ENCODE data around the gene CCDC88B. TPM values are rescaled to one million over a fixed set of nuclear protein-coding genes. Genes with fewer than 3 reads are reported as not detected.

CCDC88B gene
- total and polyA plus RNA-seq, 9 of the 15 experiments (the other 6 are each of a cell fraction or from before 2014, with no cell fraction given): 0.13 to 18.1 (median 7.9) TPM

DNA sequence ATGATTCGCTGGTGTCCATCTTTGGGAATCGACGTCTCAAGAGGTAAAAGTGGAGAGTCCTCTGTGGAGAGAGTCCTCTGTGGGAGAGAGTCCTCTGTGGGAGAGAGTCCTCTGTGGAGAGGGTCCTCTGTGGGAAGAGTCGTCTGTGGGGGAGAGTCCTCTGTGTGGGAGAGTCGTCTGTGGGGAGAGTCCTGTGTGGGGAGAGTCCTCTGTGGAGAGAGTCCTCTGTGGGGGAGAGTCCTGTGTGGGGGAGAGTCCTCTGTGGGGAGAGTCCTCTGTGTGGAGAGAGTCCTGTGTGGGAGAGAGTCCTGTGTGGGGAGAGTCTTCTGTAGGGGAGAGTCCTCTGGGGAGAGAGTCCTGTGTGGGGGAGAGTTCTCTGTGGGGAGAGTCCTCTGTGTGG, 19.0 kb upstream of the CCDC88B start:
- Histone ChIP-seq H3K36me3 (ENCODE audit: control insufficient read depth, insufficient read depth, low read length) (peaks cover 38% of the 10 kb centered on the region; the same call in 1 of the 3 replicates), H3K4me3 (no peak overlapping the region), H3K27me3 (ENCODE audit: control insufficient read depth in 2 of 2, insufficient read depth in 2 of 2, low read length in 2 of 2) (no peaks in the 10 kb centered on the region), H3K9me1 (ENCODE audit: control insufficient read depth, insufficient read depth, low read length) (no peaks in the 10 kb centered on the region), H3K79me2 (ENCODE audit: control insufficient read depth, insufficient read depth, low read length) (peaks cover 24% of the 10 kb centered on the region), H3K9ac (ENCODE audit: insufficient read depth in 1 of 2, low read depth in 2 of 2, low read length in 2 of 2) (peak overlapping the region in 1 of 2 experiments; percentile 57; a peak in 2 of 4 replicates), H3K27ac (ENCODE audit: extremely low read depth, low read depth, low read length) (no peak overlapping the region), H3K9me3 (replicated peaks; ENCODE audit: control insufficient read depth, insufficient read depth, low read depth, low read length) (no peaks in the 10 kb centered on the region), H3K4me2 (ENCODE audit: insufficient read depth, low read length) (no peak overlapping the region), H4K20me1 (replicated peaks; ENCODE audit: control insufficient read depth, insufficient read depth, low read length) (no peaks in the 10 kb centered on the region), H3K4me1 (replicated peaks in 1 of 2; ENCODE audit: control insufficient read depth in 2 of 2, insufficient read depth in 2 of 2, low read length in 2 of 2) (peaks cover 10 to 51% of the 10 kb centered on the region in 2 experiments; a peak in 4 of 5 replicates), H2AFZ (ENCODE audit: low read depth, low read length) (no peak overlapping the region)
- no peak for DNase-seq (ENCODE audit: extremely low read depth in 1 of 4, low spot score in 3 of 4)
- FAIRE-seq: no peak
- TF ChIP-seq ILK (tag; IDR thresholded peaks at IDR 0.05; ENCODE audit: borderline replicate concordance, low read depth) (no peak), ZKSCAN8 (CRISPR knock-in tag; IDR thresholded peaks at IDR 0.05) (no peak), MAFF (IDR thresholded peaks at IDR 0.05; ENCODE audit: low read length) (no peak), MITF (IDR thresholded peaks at IDR 0.05) (no peak), ZBTB2 (IDR thresholded peaks at IDR 0.05) (peak; percentile 47; the same call in 1 of the 2 replicates)
- TF ChIP-seq, protein P1, sequence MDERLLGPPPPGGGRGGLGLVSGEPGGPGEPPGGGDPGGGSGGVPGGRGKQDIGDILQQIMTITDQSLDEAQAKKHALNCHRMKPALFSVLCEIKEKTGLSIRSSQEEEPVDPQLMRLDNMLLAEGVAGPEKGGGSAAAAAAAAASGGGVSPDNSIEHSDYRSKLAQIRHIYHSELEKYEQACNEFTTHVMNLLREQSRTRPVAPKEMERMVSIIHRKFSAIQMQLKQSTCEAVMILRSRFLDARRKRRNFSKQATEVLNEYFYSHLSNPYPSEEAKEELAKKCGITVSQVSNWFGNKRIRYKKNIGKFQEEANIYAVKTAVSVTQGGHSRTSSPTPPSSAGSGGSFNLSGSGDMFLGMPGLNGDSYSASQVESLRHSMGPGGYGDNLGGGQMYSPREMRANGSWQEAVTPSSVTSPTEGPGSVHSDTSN (CRISPR knock-in tag; IDR thresholded peaks at IDR 0.05; ENCODE audit: low read depth): no peak
- TF ChIP-seq, protein P1 (tag; conservative IDR thresholded peaks at IDR 0.05; ENCODE audit: low read depth): no peak
- intact Hi-C loops (cut with micrococcal nuclease): no loop called here
- CTCF ChIA-PET (ENCODE audit: low intra/inter-chr PET ratio): no interaction called here
- 68% methylated on average over 5 of the region's 5 CpGs for WGBS (ENCODE audit: insufficient coverage, low coverage, missing lambda C conversion rate)
- no peak for ATAC-seq
- POLR2A ChIA-PET: no interaction called here
- BruUV-seq (replicated peaks): no TSS peak
- in situ Hi-C loops (cut with MboI): no loop called here
